GM23248 (cell line): ENCODE measurements around the gene SERPINB3. TPM values are rescaled to one million over a fixed set of nuclear protein-coding genes. Genes with fewer than 3 reads are reported as not detected.

Experiments used
- DNase-seq: peaks from one replicate; pipeline ENCODE4 v3.0.0-alpha.2; 2015
- H2AFZ ChIP-seq: fragments of 200-600 bp; sonication (generic); 2 replicates; pipeline ENCODE4 v1.6.1; 2016; ENCODE audit warnings: antibody characterized with exemption
- H3F3A ChIP-seq: fragments of 200-600 bp; sonication (generic); 2 replicates; pipeline ENCODE4 v1.6.1; 2016; ENCODE audit warnings: mild to moderate bottlenecking, antibody characterized with exemption, mixed run types; ENCODE audit not compliant: insufficient read depth
- H3K27ac ChIP-seq: fragments of 200-600 bp; sonication (generic); 2 replicates; pipeline ENCODE4 v1.5.1; 2016; ENCODE audit warnings: mild to moderate bottlenecking
- H3K27me3 ChIP-seq: fragments of 200-600 bp; sonication (generic); replicated peaks from 2 replicates; pipeline ENCODE4 v1.6.1; 2016; ENCODE audit warnings: mild to moderate bottlenecking; ENCODE audit not compliant: insufficient read depth
- H3K36me3 ChIP-seq: fragments of 200-600 bp; sonication (generic); 2 replicates; pipeline ENCODE4 v1.6.1; 2016; ENCODE audit warnings: low read depth, mild to moderate bottlenecking
- H3K4me1 ChIP-seq: fragments of 200-600 bp; sonication (generic); 2 replicates; pipeline ENCODE4 v1.6.1; 2016; ENCODE audit warnings: mild to moderate bottlenecking; ENCODE audit not compliant: insufficient read depth
- H3K4me2 ChIP-seq: fragments of 200-600 bp; sonication (generic); one replicate; pipeline ENCODE4 v1.6.1; 2016; ENCODE audit warnings: mild to moderate bottlenecking; ENCODE audit not compliant: unreplicated experiment
- H3K4me3 ChIP-seq: fragments of 200-600 bp; sonication (generic); 2 replicates; pipeline ENCODE4 v1.5.1; 2016; ENCODE audit warnings: mild to moderate bottlenecking
- H3K79me2 ChIP-seq: fragments of 200-600 bp; sonication (generic); 2 replicates; pipeline ENCODE4 v1.6.1; 2016; ENCODE audit warnings: mild to moderate bottlenecking; ENCODE audit not compliant: insufficient read depth
- H3K9ac ChIP-seq: fragments of 200-600 bp; sonication (generic); 2 replicates; pipeline ENCODE4 v1.6.1; 2016; ENCODE audit warnings: mild to moderate bottlenecking
- H3K9me2 ChIP-seq: fragments of 200-600 bp; sonication (generic); 2 replicates; pipeline ENCODE4 v1.6.1; 2016; ENCODE audit warnings: mixed run types, mild to moderate bottlenecking, moderate library complexity; ENCODE audit not compliant: insufficient read depth
- H3K9me3 ChIP-seq: fragments of 200-600 bp; sonication (generic); one replicate; pipeline ENCODE4 v1.6.1; 2017; ENCODE audit warnings: low read depth
- H4K20me1 ChIP-seq: fragments of 200-600 bp; sonication (generic); 2 replicates; pipeline ENCODE4 v1.6.0; 2016; ENCODE audit not compliant: insufficient read depth
- EZH2 ChIP-seq: fragments of 200-600 bp; sonication (generic); IDR thresholded peaks from 2 replicates; pipeline ENCODE4 v1.6.1; 2018; ENCODE audit warnings: antibody characterized with exemption, mild to moderate bottlenecking; ENCODE audit not compliant: insufficient read depth, poor library complexity, severe bottlenecking
- EZH2phosphoT487 ChIP-seq: fragments of 200-600 bp; sonication (generic); IDR thresholded peaks from 2 replicates; pipeline ENCODE4 v1.6.1; 2018; ENCODE audit warnings: antibody characterized with exemption, moderate library complexity, mild to moderate bottlenecking, low read depth; ENCODE audit not compliant: insufficient read depth
- WGBS, 2 experiments: methylation state at CpG; one replicate each; pipeline ENCODE4 v1.1.6; 2015 to 2017; ENCODE audit warnings: low lambda C conversion rate in 2 of 2, low coverage in 1 of 2; ENCODE audit errors: missing lambda C conversion rate in 2 of 2; 5-methylcytosine and 5-hydroxymethylcytosine counted together
- in situ Hi-C: fragments of 300-500 bp; cut with MboI; formaldehyde crosslinking; loops from 2 replicates; pipeline ENCODE4 v1.15.0; 2020
- polyA plus RNA-seq: library from polyadenylated mRNA; unstranded; fragments of >200 nt; fragmentation: Nextera tagmentation; extraction: Ambion mirVana; gene quantifications from 2 replicates; pipeline ENCODE4 v1.2.1, GENCODE V29; 2016
- total RNA-seq: library from RNA; depleted of rRNA; stranded (reverse); fragments of >200 nt; shearing (Covaris generic); gene quantifications from 2 replicates; pipeline ENCODE4 v1.2.3, GENCODE V29; 2014

SERPINB3 gene
- total and polyA plus RNA-seq, 2 experiments from 2014 or later: 0.24 TPM; not detected in 1

DNA sequence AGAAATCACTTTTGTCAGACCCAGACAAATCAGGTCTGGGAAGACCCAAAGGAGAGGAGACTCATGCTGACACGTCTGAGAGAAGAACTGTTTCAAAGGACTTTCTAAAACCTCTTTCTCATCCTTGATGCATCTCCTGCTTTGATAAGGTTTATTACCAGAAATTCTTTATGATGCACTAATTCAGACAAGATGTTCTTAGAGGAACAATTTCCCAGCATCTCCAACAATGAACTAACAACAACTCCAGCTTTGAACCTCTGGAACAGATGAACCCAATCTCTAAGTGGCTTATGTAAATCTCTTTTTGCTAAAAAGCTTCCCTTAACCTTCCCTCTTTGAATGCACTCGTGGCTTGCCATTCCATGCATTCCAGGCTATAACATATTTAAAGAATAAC, 25.2 kb upstream of the SERPINB3 start:
- Histone ChIP-seq H3K9me2 (no peaks in the 10 kb centered on the region), H2AFZ (0 out of 2 replicates have a peak overlapping the region, but pooled peaks have one; percentile 0), H3K79me2 (no peaks in the 10 kb centered on the region), H4K20me1 (no peaks in the 10 kb centered on the region), H3K4me1 (peaks cover 34% of the 10 kb centered on the region), H3K27ac (peak overlapping the region; percentile 45), H3K27me3 (no peaks in the 10 kb centered on the region), H3K36me3 (no peaks in the 10 kb centered on the region), H3K4me2 (no peak overlapping the region), H3K9ac (no peak overlapping the region), H3K9me3 (no peaks in the 10 kb centered on the region), H3K4me3 (no peak overlapping the region), H3F3A (peaks cover 16% of the 10 kb centered on the region)
- TF ChIP-seq EZH2phosphoT487 (no peak), EZH2 (no peak)
- peak; percentile 52 for DNase-seq
- WGBS, 2 experiments: 6 to 12% methylated on average over 2 of the region's 2 CpGs
- in situ Hi-C loops: no loop called here

DNA sequence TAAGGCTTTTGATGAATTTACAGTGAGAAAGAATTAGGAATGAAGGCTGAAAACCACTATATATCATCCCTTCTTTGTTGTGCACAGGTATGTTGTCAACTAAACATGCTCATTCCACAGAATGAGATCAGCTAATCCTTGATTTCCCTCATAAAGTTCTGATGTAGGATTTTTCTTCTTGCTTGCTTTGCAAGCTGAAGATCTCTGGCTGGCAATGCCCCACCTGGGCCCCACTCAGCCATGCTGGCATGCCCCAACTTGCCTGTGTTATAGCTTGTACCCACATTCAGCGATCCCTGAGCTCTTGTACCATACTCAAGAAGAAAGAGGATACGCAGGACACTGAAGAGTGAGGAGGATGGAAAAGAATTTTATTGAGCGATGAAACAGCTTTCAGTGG, 23.0 kb upstream of the SERPINB3 start:
- TF ChIP-seq EZH2phosphoT487: no peak
- TF ChIP-seq EZH2: no peak
- H3K36me3 ChIP-seq: no peaks in the 10 kb centered on the region
- H3K4me1 ChIP-seq: peaks cover 40% of the 10 kb centered on the region
- no peaks in the 10 kb centered on the region for H3K9me3 ChIP-seq
- in situ Hi-C loops: no loop called here
- H3K27ac ChIP-seq: no peak overlapping the region
- no peak overlapping the region for H3K9ac ChIP-seq
- H3K79me2 ChIP-seq: no peaks in the 10 kb centered on the region
- DNase-seq: no peak
- H3K4me2 ChIP-seq: no peak overlapping the region
- H3F3A ChIP-seq: peaks cover 22% of the 10 kb centered on the region
- H2AFZ ChIP-seq: no peak overlapping the region
- H3K27me3 ChIP-seq: no peaks in the 10 kb centered on the region
- H3K4me3 ChIP-seq: no peak overlapping the region
- H3K9me2 ChIP-seq: no peaks in the 10 kb centered on the region
- WGBS, 2 experiments: 96% methylated on average over 3 of the region's 3 CpGs
- H4K20me1 ChIP-seq: no peaks in the 10 kb centered on the region

DNA sequence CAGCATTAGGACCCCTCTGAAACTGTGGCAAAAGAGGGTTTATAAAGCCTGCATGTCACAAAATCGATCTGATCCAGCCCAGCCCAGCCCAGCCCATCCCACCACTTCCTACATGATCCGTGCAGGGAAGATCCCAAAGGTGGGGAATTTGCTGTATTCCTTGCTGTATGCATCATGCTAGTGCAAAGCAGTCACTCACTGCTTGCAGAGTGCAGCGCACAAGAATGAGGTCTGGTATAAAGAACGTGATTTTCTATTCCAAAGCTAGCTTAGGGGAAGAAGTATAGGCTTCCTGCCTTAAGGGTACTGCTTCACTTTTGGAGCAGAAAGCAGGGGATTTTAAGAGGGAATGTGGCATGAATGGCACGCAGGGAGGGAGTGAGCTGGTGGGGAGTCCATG, 22.2 kb upstream of the SERPINB3 start:
- H3K79me2 ChIP-seq: no peaks in the 10 kb centered on the region
- H3K9me2 ChIP-seq: no peaks in the 10 kb centered on the region
- H3K4me1 ChIP-seq: peaks cover 40% of the 10 kb centered on the region
- H2AFZ ChIP-seq: peak overlapping the region; percentile 5; the same call in 1 of the 2 replicates
- peak overlapping the region; percentile 96 for H3K4me2 ChIP-seq
- H3K36me3 ChIP-seq: no peaks in the 10 kb centered on the region
- H3K27me3 ChIP-seq: no peaks in the 10 kb centered on the region
- H3K9ac ChIP-seq: peak overlapping the region; percentile 57; the same call in 1 of the 2 replicates
- WGBS, 2 experiments: 73 to 74% methylated on average over 5 of the region's 5 CpGs
- no peak overlapping the region for H3K4me3 ChIP-seq
- in situ Hi-C loops: no loop called here
- H3K27ac ChIP-seq: peak overlapping the region; percentile 100
- no peaks in the 10 kb centered on the region for H4K20me1 ChIP-seq
- TF ChIP-seq EZH2: no peak
- no peak for TF ChIP-seq EZH2phosphoT487
- H3F3A ChIP-seq: peaks cover 22% of the 10 kb centered on the region
- no peaks in the 10 kb centered on the region for H3K9me3 ChIP-seq
- DNase-seq: no peak

DNA sequence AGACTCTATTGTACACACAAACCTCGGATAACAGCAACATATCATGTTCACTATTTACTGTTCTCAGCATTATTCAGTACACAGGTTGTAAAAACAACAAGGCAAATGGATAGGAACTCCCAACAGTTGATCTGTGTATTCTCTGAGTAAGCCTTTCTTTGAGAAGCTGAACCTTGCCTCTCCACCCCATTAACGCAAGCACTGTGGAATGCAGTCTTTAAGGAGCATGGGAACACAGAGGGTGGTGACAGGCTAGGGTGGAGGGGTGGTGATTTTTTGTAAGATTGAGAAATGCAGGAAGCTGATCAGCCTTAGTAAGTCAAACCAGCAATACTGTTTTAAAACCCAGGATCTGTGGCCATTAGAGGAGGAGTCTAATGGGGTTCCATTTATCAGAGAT, 21.5 kb upstream of the SERPINB3 start:
- no peaks in the 10 kb centered on the region for H3K9me2 ChIP-seq
- peak overlapping the region; percentile 86 for H3K9ac ChIP-seq
- peak overlapping the region; percentile 100 for H3K27ac ChIP-seq
- in situ Hi-C loops: no loop called here
- DNase-seq: peak; percentile 97
- H2AFZ ChIP-seq: peak overlapping the region; percentile 83
- peak overlapping the region; percentile 96 for H3K4me2 ChIP-seq
- no peaks in the 10 kb centered on the region for H4K20me1 ChIP-seq
- H3K27me3 ChIP-seq: no peaks in the 10 kb centered on the region
- H3K4me1 ChIP-seq: peaks cover 41% of the 10 kb centered on the region
- 3 to 6% methylated on average over 2 of the region's 2 CpGs for WGBS, 2 experiments
- H3K36me3 ChIP-seq: no peaks in the 10 kb centered on the region
- peak overlapping the region; percentile 72 for H3K4me3 ChIP-seq
- no peak for TF ChIP-seq EZH2
- no peaks in the 10 kb centered on the region for H3K79me2 ChIP-seq
- peaks cover 22% of the 10 kb centered on the region for H3F3A ChIP-seq
- no peaks in the 10 kb centered on the region for H3K9me3 ChIP-seq
